K562 (cell line): ENCODE data around the gene ECI2. TPM values are rescaled to one million over a fixed set of nuclear protein-coding genes. Genes with fewer than 3 reads are reported as not detected.
A peak's percentile ranks its signal among the peaks of the same experiment; 100 is the strongest.

ENCODE experiments used
- EHMT2 ChIP-seq: fragments of 450-650 bp; IDR thresholded peaks from 2 replicates; pipeline ENCODE4 v1.6.1; 2018; ENCODE audit warnings: antibody characterized with exemption
- EP400 ChIP-seq: fragments of 450-650 bp; IDR thresholded peaks from 2 replicates; pipeline ENCODE4 v1.6.1; 2017; ENCODE audit warnings: antibody characterized with exemption, mild to moderate bottlenecking, moderate library complexity
- ETS2 ChIP-seq: IDR thresholded peaks from 2 replicates; pipeline ENCODE4 v1.6.1; 2016; ENCODE audit warnings: borderline replicate concordance, missing genetic modification characterization, mild to moderate bottlenecking, moderate library complexity, missing compliant biosample characterization; ENCODE audit not compliant: poor library complexity, severe bottlenecking
- FIP1L1 ChIP-seq: fragments of 200-400 bp; formaldehyde crosslinking; IDR thresholded peaks from 2 replicates; pipeline ENCODE4 v1.6.1; 2018; ENCODE audit warnings: mild to moderate bottlenecking, low read depth, low read length; ENCODE audit not compliant: poor library complexity, severe bottlenecking
- GABPB1 ChIP-seq: sonication (generic); formaldehyde crosslinking; IDR thresholded peaks from 2 replicates; pipeline ENCODE4 v1.8.0; 2022; ENCODE audit warnings: mild to moderate bottlenecking, missing genetic modification reagents
- ILK ChIP-seq: fragments of 450-650 bp; IDR thresholded peaks from 2 replicates; pipeline ENCODE4 v1.6.1; 2016; ENCODE audit warnings: missing genetic modification characterization, low read depth, mild to moderate bottlenecking, missing compliant biosample characterization, moderate library complexity, borderline replicate concordance
- KDM2B ChIP-seq: fragments of 250-450 bp; sonication (Bioruptor Pico); IDR thresholded peaks from 2 replicates; pipeline ENCODE4 v1.8.0; 2021; ENCODE audit warnings: mild to moderate bottlenecking, moderate library complexity
- MAZ ChIP-seq, 2 experiments: fragments of 450-650 bp in 1 of 2; sonication (generic) in 1 of 2; formaldehyde crosslinking; IDR thresholded peaks in 1 of 2; conservative IDR thresholded peaks in 1 of 2; 2 replicates each; pipeline versions ENCODE4 v1.4.0 to v1.5.0; 2020; ENCODE audit warnings: mild to moderate bottlenecking in 1 of 2, missing genetic modification reagents in 1 of 2
- POLR2H ChIP-seq: IDR thresholded peaks from 2 replicates; pipeline ENCODE4 v1.6.1; 2016; ENCODE audit warnings: missing genetic modification characterization, low read depth, mild to moderate bottlenecking, control low read depth, missing compliant biosample characterization, moderate library complexity
- RBFOX2 ChIP-seq: fragments of 200-400 bp; formaldehyde crosslinking; IDR thresholded peaks from 2 replicates; pipeline ENCODE4 v1.6.1; 2017; ENCODE audit warnings: low read depth, mild to moderate bottlenecking, low read length, moderate library complexity
- TEAD2 ChIP-seq: fragments of 450-650 bp; IDR thresholded peaks from 2 replicates; pipeline ENCODE4 v1.6.1; 2016; ENCODE audit warnings: missing genetic modification characterization, control low read depth, missing compliant biosample characterization
- ZBED1 ChIP-seq: IDR thresholded peaks from 2 replicates; pipeline ENCODE4 v1.6.1; 2014
- ZBTB1 ChIP-seq: sonication (generic); formaldehyde crosslinking; IDR thresholded peaks from 2 replicates; pipeline ENCODE4 v1.8.1; 2023; ENCODE audit warnings: missing genetic modification reagents, low read depth, mild to moderate bottlenecking, borderline replicate concordance
- ZNF253 ChIP-seq: fragments of 250-450 bp; sonication (Bioruptor Pico); conservative IDR thresholded peaks from 2 replicates; pipeline ENCODE4 v1.6.1; 2021; ENCODE audit warnings: mild to moderate bottlenecking
- ZNF695 ChIP-seq: fragments of 450-650 bp; formaldehyde crosslinking; IDR thresholded peaks from 2 replicates; pipeline ENCODE4 v1.4.0; 2020; ENCODE audit warnings: mild to moderate bottlenecking, moderate library complexity
- polyA plus RNA-seq, 8 experiments: library from polyadenylated mRNA; depleted of rRNA in 4 of 8; stranded (reverse) in 5 of 8; unstranded in 3 of 8; fragments of >200 nt; fragmentation: Nextera tagmentation in 2 of 8; fragmentation: Illumina TruSeq in 1 of 8; extraction: Ambion mirVana in 2 of 8; extraction: Trizol in 1 of 8; gene quantifications; 2 replicates each; pipeline versions ENCODE4 v1.2.1 to v1.2.3, GENCODE V29; 2011 to 2014; ENCODE audit warnings: inconsistent platforms in 1 of 8, missing spikeins in 1 of 8
- total RNA-seq, 7 experiments: library from RNA; depleted of rRNA in 6 of 7; stranded (reverse); fragments of >200 nt in 6 of 7; fragmentation: Illumina TruSeq in 2 of 7; extraction: Trizol in 2 of 7; gene quantifications; 2 replicates each; pipeline versions ENCODE4 v1.2.1 to v1.2.3, GENCODE V29; 2011 to 2021; ENCODE audit warnings: low replicate concordance in 1 of 7
- TF ChIP-seq, protein P1 (sequence below): fragments of 450-650 bp; IDR thresholded peaks from 2 replicates; pipeline ENCODE4 v1.6.1; 2016; ENCODE audit warnings: antibody characterized with exemption
- TF ChIP-seq, protein P2 (sequence below), 2 experiments: fragments of 450-650 bp; conservative IDR thresholded peaks; 2 replicates each; pipeline ENCODE4 v1.6.1; 2017; ENCODE audit warnings: mild to moderate bottlenecking in 2 of 2, moderate library complexity in 2 of 2
- TF ChIP-seq, protein P3 (sequence below): sonication (generic); formaldehyde crosslinking; IDR thresholded peaks from 2 replicates; pipeline ENCODE4 v1.8.0; 2022; ENCODE audit warnings: mild to moderate bottlenecking, missing genetic modification reagents
- TF ChIP-seq, protein P4 (sequence below), 3 experiments: fragments of 200-800 bp in 1 of 3; fragments of 250-450 bp in 1 of 3; fragments of 450-650 bp in 1 of 3; sonication (Bioruptor Pico) in 1 of 3; sonication (Bioruptor generic) in 1 of 3; formaldehyde crosslinking in 1 of 3; IDR thresholded peaks; 2 replicates each; pipeline versions ENCODE4 v1.6.1 to v1.8.0; 2016 to 2022; ENCODE audit warnings: mild to moderate bottlenecking in 2 of 3, missing genetic modification characterization in 2 of 3, missing compliant biosample characterization in 1 of 3, moderate library complexity in 1 of 3

ECI2 gene
- total and polyA plus RNA-seq, 9 of the 15 experiments (the other 6 are each of a cell fraction or from before 2014, with no cell fraction given), result 80.7 to 377 (median 142) TPM

DNA sequence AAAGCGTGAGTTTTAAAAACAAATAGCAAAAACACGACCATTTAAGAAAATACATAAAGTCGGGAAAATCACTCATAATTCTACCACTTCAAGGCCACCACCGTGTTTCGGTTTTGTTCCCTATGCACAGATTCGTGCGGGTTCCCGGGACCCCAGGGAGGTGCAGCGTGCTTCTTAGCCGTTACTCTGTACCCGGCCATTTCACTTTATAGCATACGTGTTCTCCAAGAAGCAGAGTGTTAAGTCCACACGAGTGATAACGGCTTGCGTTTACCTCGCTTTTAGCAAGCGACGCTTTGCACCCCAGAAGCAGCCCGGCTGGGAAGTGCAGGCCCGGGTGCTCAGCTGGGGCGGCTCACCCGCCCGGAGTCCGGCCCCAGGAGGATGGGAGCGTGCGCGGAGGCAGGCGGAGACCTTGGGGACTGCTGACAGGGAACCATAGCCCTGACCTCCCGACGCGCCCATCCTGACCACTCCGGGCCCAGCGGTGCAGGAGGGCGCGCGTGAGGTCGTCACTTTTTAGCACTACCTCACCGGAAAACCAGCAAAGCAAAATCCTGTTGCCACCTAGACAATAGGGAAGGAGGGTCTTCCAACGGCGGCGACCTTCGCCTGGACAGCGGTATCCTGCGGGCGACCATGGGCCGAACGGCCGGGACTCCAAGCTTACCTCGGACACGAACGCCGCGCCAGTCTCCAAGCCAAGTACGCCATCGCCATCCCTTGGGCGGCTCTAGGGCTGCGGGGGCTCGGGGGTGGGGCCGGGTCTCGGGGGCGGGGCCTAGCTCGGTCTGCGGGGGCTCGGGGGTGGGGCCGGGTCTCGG lies at the start of gene ECI2 (continued):
- TF ChIP-seq EHMT2 (0 out of 2 replicates have a peak, but pooled peaks have one; percentile 38), MAZ (CRISPR knock-in tag; conservative IDR thresholded peaks at IDR 0.05 in 1 of 2, IDR thresholded peaks at IDR 0.05 in 1 of 2) (peak; percentile 62 to 86), POLR2H (tag) (no peak; the same call in 1 of the 2 replicates), ZNF695 (CRISPR knock-in tag) (no peak), KDM2B (CRISPR knock-in tag) (0 out of 2 replicates have a peak, but pooled peaks have one; percentile 39), TEAD2 (no peak), ZBTB1 (CRISPR knock-in tag) (0 out of 2 replicates have a peak, but pooled peaks have one; percentile 45), EP400 (peak; percentile 82), ETS2 (tag) (no peak), ILK (tag) (no peak), ZNF253 (CRISPR knock-in tag) (no peak), FIP1L1 (peak; percentile 70), ZBED1 (no peak), RBFOX2 (peak; percentile 92), GABPB1 (CRISPR knock-in tag) (peak; percentile 57)
- TF ChIP-seq, protein P1, sequence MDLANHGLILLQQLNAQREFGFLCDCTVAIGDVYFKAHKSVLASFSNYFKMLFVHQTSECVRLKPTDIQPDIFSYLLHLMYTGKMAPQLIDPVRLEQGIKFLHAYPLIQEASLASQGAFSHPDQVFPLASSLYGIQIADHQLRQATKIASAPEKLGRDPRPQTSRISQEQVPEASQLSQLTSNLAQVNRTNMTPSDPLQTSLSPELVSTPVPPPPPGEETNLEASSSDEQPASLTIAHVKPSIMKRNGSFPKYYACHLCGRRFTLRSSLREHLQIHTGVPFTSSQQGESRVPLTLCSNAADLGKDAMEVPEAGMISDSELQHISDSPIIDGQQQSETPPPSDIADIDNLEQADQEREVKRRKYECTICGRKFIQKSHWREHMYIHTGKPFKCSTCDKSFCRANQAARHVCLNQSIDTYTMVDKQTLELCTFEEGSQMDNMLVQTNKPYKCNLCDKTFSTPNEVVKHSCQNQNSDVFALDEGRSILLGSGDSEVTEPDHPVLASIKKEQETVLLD, result 0 out of 2 replicates have a peak, but pooled peaks have one; percentile 35
- TF ChIP-seq, protein P2, sequence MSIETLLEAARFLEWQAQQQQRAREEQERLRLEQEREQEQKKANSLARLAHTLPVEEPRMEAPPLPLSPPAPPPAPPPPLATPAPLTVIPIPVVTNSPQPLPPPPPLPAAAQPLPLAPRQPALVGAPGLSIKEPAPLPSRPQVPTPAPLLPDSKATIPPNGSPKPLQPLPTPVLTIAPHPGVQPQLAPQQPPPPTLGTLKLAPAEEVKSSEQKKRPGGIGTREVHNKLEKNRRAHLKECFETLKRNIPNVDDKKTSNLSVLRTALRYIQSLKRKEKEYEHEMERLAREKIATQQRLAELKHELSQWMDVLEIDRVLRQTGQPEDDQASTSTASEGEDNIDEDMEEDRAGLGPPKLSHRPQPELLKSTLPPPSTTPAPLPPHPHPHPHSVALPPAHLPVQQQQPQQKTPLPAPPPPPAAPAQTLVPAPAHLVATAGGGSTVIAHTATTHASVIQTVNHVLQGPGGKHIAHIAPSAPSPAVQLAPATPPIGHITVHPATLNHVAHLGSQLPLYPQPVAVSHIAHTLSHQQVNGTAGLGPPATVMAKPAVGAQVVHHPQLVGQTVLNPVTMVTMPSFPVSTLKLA (conservative IDR thresholded peaks at IDR 0.05), result peak in 1 of 2 experiments; percentile 78; a peak in 2 of 4 replicates
- TF ChIP-seq, protein P3, sequence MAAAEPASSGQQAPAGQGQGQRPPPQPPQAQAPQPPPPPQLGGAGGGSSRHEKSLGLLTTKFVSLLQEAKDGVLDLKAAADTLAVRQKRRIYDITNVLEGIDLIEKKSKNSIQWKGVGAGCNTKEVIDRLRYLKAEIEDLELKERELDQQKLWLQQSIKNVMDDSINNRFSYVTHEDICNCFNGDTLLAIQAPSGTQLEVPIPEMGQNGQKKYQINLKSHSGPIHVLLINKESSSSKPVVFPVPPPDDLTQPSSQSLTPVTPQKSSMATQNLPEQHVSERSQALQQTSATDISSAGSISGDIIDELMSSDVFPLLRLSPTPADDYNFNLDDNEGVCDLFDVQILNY (CRISPR knock-in tag), result no peak
- TF ChIP-seq, protein P4, sequence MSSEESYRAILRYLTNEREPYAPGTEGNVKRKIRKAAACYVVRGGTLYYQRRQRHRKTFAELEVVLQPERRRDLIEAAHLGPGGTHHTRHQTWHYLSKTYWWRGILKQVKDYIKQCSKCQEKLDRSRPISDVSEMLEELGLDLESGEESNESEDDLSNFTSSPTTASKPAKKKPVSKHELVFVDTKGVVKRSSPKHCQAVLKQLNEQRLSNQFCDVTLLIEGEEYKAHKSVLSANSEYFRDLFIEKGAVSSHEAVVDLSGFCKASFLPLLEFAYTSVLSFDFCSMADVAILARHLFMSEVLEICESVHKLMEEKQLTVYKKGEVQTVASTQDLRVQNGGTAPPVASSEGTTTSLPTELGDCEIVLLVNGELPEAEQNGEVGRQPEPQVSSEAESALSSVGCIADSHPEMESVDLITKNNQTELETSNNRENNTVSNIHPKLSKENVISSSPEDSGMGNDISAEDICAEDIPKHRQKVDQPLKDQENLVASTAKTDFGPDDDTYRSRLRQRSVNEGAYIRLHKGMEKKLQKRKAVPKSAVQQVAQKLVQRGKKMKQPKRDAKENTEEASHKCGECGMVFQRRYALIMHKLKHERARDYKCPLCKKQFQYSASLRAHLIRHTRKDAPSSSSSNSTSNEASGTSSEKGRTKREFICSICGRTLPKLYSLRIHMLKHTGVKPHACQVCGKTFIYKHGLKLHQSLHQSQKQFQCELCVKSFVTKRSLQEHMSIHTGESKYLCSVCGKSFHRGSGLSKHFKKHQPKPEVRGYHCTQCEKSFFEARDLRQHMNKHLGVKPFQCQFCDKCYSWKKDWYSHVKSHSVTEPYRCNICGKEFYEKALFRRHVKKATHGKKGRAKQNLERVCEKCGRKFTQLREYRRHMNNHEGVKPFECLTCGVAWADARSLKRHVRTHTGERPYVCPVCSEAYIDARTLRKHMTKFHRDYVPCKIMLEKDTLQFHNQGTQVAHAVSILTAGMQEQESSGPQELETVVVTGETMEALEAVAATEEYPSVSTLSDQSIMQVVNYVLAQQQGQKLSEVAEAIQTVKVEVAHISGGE (CRISPR knock-in tag; IDR thresholded peaks at IDR 0.05), result 0 out of 6 replicates have a peak, but pooled peaks of 1 of the 3 experiments have one; percentile 51
